Natural killer cell (primary cell): Measurements from ENCODE around the gene ALK. TPM values are rescaled to one million over a fixed set of nuclear protein-coding genes. Genes with fewer than 3 reads are reported as not detected.

ENCODE experiments used
- ATAC-seq, 3 donors: fragments of 150-1000 bp in 2 of 3; fragments of 200-7000 bp in 1 of 3; cut with Tn5 transposase; 1 replicate in 1 of 3; 2 replicates in 2 of 3; pipeline ENCODE4 v1.10.0; 2021; ENCODE audit warnings: mild to moderate bottlenecking in 2 of 3, moderate library complexity in 2 of 3
- DNase-seq, 2 donors: peaks; one replicate each; pipeline versions ENCODE4 v3.0.0 to v3.0.0-alpha.2; 2013 to 2021; ENCODE audit warnings: mixed read lengths in 1 of 2
- H3K27ac ChIP-seq: one replicate; pipeline ENCODE4 v1.5.1; 2013; ENCODE audit warnings: mild to moderate bottlenecking, low read length
- H3K27me3 ChIP-seq: one replicate; pipeline ENCODE4 v1.6.1; 2013; ENCODE audit warnings: low read length; ENCODE audit not compliant: control insufficient read depth, insufficient read depth
- H3K36me3 ChIP-seq: one replicate; pipeline ENCODE4 v1.6.1; 2013; ENCODE audit warnings: low read length; ENCODE audit not compliant: control insufficient read depth, insufficient read depth
- H3K4me1 ChIP-seq: one replicate; pipeline ENCODE4 v1.6.1; 2013; ENCODE audit warnings: low read length; ENCODE audit not compliant: control insufficient read depth, insufficient read depth
- H3K4me3 ChIP-seq: one replicate; pipeline ENCODE4 v1.5.1; 2013; ENCODE audit warnings: low read length
- H3K9me3 ChIP-seq: one replicate; pipeline ENCODE4 v1.6.1; 2013; ENCODE audit warnings: low read length; ENCODE audit not compliant: control insufficient read depth, insufficient read depth
- H3K27ac Mint-ChIP-seq, 2 donors: one replicate each; pipeline ENCODE4 v1.8.0; 2022; ENCODE audit warnings: mild to moderate bottlenecking in 2 of 2, mixed read lengths in 2 of 2, moderate library complexity in 1 of 2
- H3K27me3 Mint-ChIP-seq, 2 donors: one replicate each; pipeline ENCODE4 v1.8.0; 2022; ENCODE audit warnings: low read depth in 2 of 2, mixed read lengths in 2 of 2
- H3K36me3 Mint-ChIP-seq: one replicate; pipeline ENCODE4 v1.8.0; 2022; ENCODE audit warnings: mixed read lengths
- H3K4me1 Mint-ChIP-seq, 2 donors: one replicate each; pipeline ENCODE4 v1.8.0; 2022; ENCODE audit warnings: mixed read lengths in 2 of 2
- H3K4me3 Mint-ChIP-seq: one replicate; pipeline ENCODE4 v1.8.0; 2022; ENCODE audit warnings: mild to moderate bottlenecking, moderate library complexity, mixed read lengths
- H3K9me3 Mint-ChIP-seq, 2 donors: one replicate each; pipeline ENCODE4 v1.8.0; 2022; ENCODE audit warnings: mixed read lengths in 2 of 2
- WGBS: methylation state at CpG from one replicate; pipeline ENCODE4 v1.1.7; 2013; ENCODE audit warnings: missing lambda C conversion rate; ENCODE audit not compliant: insufficient coverage; 5-methylcytosine and 5-hydroxymethylcytosine counted together
- intact Hi-C: fragments of 100-400 bp; cut with micrococcal nuclease; formaldehyde crosslinking; loops from one replicate; pipeline ENCODE4 v1.14.2; 2022
- total RNA-seq, 4 donors: library from RNA; stranded (reverse); fragments of 120-200 nt in 1 of 4; gene quantifications; one replicate each; pipeline versions ENCODE4 v1.2.3 to v1.2.4, GENCODE V29; 2013 to 2022
- TF ChIP-seq, protein P1 (sequence below): fragments of 200-600 bp; IDR thresholded peaks from one replicate; pipeline ENCODE4 v1.8.0; 2022; ENCODE audit warnings: antibody characterized with exemption

ALK gene
- total RNA-seq, 3 donors from 2014 or later (not counting 1 experiment from before 2014, with no cell fraction given): not detected

DNA sequence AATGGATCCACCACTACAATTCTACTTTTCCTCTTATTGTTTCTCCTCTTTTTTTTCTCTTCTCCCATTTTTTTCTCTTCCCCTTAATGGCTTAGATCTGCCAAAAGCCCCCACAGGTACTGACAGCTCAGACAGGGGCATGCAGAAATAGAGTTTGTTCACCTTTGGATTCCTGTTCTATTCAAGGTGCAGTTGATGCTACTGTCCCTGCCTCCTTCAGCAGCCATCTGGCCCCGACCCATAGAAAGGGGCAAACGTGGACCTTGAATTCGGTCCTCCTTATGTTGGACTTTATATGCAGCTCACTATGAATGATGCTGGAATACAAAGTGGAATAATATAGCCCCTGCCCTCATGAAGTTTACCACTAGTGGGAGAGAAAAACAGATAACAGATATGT is 27.7 kb upstream of the ALK start:
- H3K9me3 ChIP-seq: no peaks in the 10 kb centered on the region
- Mint-ChIP-seq H3K36me3 (no peaks in the 10 kb centered on the region), H3K9me3 (no peaks in the 10 kb centered on the region), H3K4me3 (no peak overlapping the region), H3K27ac (no peak overlapping the region), H3K27me3 (peaks cover 14 to 28% of the 10 kb centered on the region in 2 donors), H3K4me1 (no peaks in the 10 kb centered on the region)
- no peak overlapping the region for H3K4me3 ChIP-seq
- no peak overlapping the region for H3K27ac ChIP-seq
- H3K36me3 ChIP-seq: no peaks in the 10 kb centered on the region
- H3K4me1 ChIP-seq: no peaks in the 10 kb centered on the region
- intact Hi-C loops: no loop called here
- ATAC-seq (no peak), DNase-seq (no peak)
- no peaks in the 10 kb centered on the region for H3K27me3 ChIP-seq
- TF ChIP-seq, protein P1, sequence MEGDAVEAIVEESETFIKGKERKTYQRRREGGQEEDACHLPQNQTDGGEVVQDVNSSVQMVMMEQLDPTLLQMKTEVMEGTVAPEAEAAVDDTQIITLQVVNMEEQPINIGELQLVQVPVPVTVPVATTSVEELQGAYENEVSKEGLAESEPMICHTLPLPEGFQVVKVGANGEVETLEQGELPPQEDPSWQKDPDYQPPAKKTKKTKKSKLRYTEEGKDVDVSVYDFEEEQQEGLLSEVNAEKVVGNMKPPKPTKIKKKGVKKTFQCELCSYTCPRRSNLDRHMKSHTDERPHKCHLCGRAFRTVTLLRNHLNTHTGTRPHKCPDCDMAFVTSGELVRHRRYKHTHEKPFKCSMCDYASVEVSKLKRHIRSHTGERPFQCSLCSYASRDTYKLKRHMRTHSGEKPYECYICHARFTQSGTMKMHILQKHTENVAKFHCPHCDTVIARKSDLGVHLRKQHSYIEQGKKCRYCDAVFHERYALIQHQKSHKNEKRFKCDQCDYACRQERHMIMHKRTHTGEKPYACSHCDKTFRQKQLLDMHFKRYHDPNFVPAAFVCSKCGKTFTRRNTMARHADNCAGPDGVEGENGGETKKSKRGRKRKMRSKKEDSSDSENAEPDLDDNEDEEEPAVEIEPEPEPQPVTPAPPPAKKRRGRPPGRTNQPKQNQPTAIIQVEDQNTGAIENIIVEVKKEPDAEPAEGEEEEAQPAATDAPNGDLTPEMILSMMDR: no peak
- 78% methylated on average over 3 of the region's 3 CpGs for WGBS

DNA sequence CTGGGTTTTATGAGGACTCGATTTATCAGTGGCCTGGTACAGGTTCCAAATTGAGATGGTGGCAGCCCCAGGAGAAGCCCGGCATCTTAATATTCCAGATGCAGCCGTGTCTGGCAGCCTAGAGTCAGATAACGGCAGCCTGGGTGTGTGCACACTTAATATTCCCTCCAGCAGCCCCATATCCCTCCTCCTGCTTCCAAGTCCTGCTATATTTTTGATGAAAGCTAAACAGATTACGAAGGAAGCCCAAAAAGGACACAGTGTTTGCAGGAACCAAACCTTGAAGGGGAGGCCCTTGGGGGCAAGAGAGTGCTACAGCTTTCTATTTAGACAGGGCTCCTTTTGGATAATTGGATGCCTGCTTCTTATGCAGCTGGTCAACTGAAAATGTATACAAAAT is 25.1 kb upstream of the ALK start:
- Histone ChIP-seq H3K27ac (no peak overlapping the region), H3K27me3 (no peaks in the 10 kb centered on the region), H3K9me3 (no peaks in the 10 kb centered on the region), H3K4me3 (no peak overlapping the region), H3K36me3 (no peaks in the 10 kb centered on the region), H3K4me1 (no peaks in the 10 kb centered on the region)
- Mint-ChIP-seq H3K36me3 (no peaks in the 10 kb centered on the region), H3K9me3 (peaks cover 3% of the 10 kb centered on the region in 2 donors), H3K27ac (no peak overlapping the region), H3K27me3 (peaks cover 13% of the 10 kb centered on the region in 2 donors), H3K4me3 (no peak overlapping the region), H3K4me1 (no peaks in the 10 kb centered on the region)
- no peak for ATAC-seq
- 90% methylated on average over 5 of the region's 5 CpGs for WGBS
- no peak for DNase-seq
- TF ChIP-seq, protein P1: no peak
- intact Hi-C loops: no loop called here

DNA sequence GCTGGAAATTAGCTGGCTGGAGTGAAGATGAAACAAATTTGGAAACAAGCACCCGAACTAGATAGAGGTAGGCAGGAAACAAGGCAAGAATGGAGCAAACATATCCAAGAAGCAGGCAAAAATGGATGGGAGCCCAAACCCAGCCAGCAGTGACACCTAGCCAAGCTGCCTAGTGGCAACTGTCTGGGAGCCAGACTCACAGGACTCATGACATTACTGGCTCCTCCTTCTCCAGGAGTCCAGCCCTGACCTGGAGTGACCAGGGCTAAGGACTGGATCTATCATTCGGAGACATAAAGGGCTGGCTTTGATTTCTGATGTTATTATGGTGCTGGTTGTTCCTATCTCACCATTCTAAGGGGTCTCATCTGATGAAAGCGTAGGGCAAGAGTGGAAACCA is 21.3 kb upstream of the ALK start:
- no peaks in the 10 kb centered on the region for H3K4me1 Mint-ChIP-seq
- H3K4me1 ChIP-seq: no peaks in the 10 kb centered on the region
- no peak overlapping the region for H3K27ac Mint-ChIP-seq
- WGBS: 74% methylated on average over 2 of the region's 3 CpGs
- H3K9me3 ChIP-seq: no peaks in the 10 kb centered on the region
- no peak overlapping the region for H3K27ac ChIP-seq
- H3K4me3 ChIP-seq: no peak overlapping the region
- peaks cover 3% of the 10 kb centered on the region in 2 donors for H3K9me3 Mint-ChIP-seq
- ATAC-seq (no peak), DNase-seq (no peak)
- TF ChIP-seq, protein P1: no peak
- no peak overlapping the region for H3K4me3 Mint-ChIP-seq
- H3K27me3 Mint-ChIP-seq: peaks cover 5 to 8% of the 10 kb centered on the region in 2 donors
- no peaks in the 10 kb centered on the region for H3K36me3 Mint-ChIP-seq
- intact Hi-C loops: no loop called here
- no peaks in the 10 kb centered on the region for H3K27me3 ChIP-seq
- no peaks in the 10 kb centered on the region for H3K36me3 ChIP-seq

DNA sequence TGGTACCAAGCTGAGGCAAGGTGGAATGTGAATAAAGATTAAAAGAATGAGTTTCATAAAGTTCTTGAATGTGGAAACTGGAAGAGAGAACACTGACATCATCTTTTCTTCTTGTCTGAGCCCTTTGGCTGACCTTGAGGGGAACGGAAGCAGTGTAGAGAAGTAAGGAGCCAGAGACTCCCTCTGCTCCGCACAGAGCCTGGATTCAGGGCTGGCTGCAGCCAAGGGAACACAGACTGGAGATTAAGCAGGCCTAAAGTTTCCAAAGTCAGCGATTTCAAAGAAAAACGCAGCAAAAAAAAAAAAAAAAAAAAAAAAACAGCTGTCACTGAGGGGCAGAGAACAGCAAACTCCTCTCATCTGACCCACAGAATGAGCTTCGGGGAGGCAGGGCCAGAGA is 19.3 kb upstream of the ALK start:
- DNase-seq (no peak), ATAC-seq (no peak)
- no peaks in the 10 kb centered on the region for H3K4me1 Mint-ChIP-seq
- peaks cover 3% of the 10 kb centered on the region in 2 donors for H3K9me3 Mint-ChIP-seq
- no peaks in the 10 kb centered on the region for H3K36me3 Mint-ChIP-seq
- intact Hi-C loops: no loop called here
- Histone ChIP-seq H3K27ac (no peak overlapping the region), H3K4me1 (no peaks in the 10 kb centered on the region), H3K9me3 (no peaks in the 10 kb centered on the region), H3K36me3 (no peaks in the 10 kb centered on the region), H3K27me3 (no peaks in the 10 kb centered on the region), H3K4me3 (no peak overlapping the region)
- H3K27ac Mint-ChIP-seq: no peak overlapping the region
- H3K27me3 Mint-ChIP-seq: peaks cover under 1 to 11% of the 10 kb centered on the region in 2 donors
- 83% methylated on average over 5 of the region's 5 CpGs for WGBS
- TF ChIP-seq, protein P1: no peak
- no peak overlapping the region for H3K4me3 Mint-ChIP-seq
